GM12891 (cell line): Measurements from ENCODE around the gene ARHGAP26.

Experiments
- POLR2A ChIP-seq: IDR thresholded peaks from 2 replicates; pipeline ENCODE4 v1.6.1; 2011; ENCODE audit warnings: low read depth, low read length, control low read depth
- POLR2AphosphoS5 ChIP-seq: IDR thresholded peaks from 2 replicates; pipeline ENCODE4 v1.6.1; 2011; ENCODE audit warnings: low read depth, low read length, control low read depth
- SPI1 ChIP-seq: IDR thresholded peaks from 2 replicates; pipeline ENCODE4 v1.6.1; 2011; ENCODE audit warnings: low read depth, low read length, control low read depth
- TAF1 ChIP-seq: IDR thresholded peaks from 2 replicates; pipeline ENCODE4 v1.6.1; 2011; ENCODE audit warnings: low read depth, low read length, control low read depth

DNA sequence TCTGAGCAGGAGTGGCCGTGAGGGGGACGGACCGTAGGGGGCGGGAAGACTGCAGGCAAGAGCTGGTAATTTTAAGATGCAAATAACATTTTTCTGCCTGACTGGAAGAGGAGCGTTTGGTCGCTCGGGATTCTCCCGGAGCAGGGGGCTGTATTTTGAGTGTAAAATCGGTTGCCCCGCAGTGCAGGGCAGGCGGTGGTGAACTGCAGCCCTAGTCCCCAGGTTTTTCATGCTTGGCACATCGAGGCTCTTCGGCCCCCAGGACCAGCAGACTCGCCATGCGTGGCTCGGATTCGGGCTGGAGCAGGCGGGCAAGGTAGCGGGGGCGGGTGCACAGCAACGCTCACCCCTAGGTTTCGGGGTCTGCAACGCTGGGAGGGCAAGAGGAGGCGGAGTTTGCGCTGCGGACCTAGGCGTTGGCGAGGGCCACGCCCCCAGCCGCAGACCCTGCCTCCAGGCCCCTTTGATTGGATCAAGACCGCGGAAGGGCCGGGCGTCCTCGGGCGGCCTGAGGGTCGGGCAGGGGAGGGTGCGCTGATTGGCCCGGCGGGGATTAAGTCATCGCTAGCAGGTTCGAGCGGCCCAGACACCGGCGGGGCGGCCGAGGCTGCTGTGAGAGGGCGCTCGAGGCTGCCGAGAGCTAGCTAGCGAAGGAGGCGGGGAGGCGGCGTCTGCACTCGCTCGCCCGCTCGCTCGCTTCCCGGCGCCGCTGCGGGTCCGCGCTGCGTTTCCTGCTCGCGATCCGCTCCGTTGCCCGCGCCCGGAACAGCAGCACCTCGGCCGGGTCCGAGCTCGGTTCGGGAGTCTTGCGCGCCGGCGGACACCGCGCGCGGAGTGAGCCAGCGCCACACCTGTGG lies at the start of gene ARHGAP26:
- no peak for TF ChIP-seq POLR2AphosphoS5
- no peak for TF ChIP-seq POLR2A
- TF ChIP-seq TAF1, result no peak
- TF ChIP-seq SPI1, result no peak
